ENCODE measurements around the gene PNCK. TPM values are rescaled to one million over a fixed set of nuclear protein-coding genes. Genes with fewer than 3 reads are reported as not detected.

PNCK gene
- total and polyA plus RNA-seq, 2 of the 13 experiments (the other 11 are each of a cell fraction or from before 2014, with no cell fraction given): 33.1 TPM; not detected in 1

GRCh38 chrX:153646620-153647373, 26.8 kb downstream of the PNCK start, which contains the start of gene DUSP9 (continued):
- TF ChIP-seq ZNF276 (CRISPR knock-in tag; IDR thresholded peaks at IDR 0.05; ENCODE audit: low read depth) (no peak), DZIP1 (CRISPR knock-in tag; IDR thresholded peaks at IDR 0.05) (no peak), NKX3-1 (CRISPR knock-in tag; IDR thresholded peaks at IDR 0.05) (no peak), SIN3A (IDR thresholded peaks at IDR 0.05; ENCODE audit: borderline replicate concordance, low read depth, low read length) (no peak), MATR3 (CRISPR knock-in tag; IDR thresholded peaks at IDR 0.05) (no peak), ZNF83 (CRISPR knock-in tag; IDR thresholded peaks at IDR 0.05; ENCODE audit: borderline replicate concordance) (no peak), KLF15 (CRISPR knock-in tag; IDR thresholded peaks at IDR 0.05; ENCODE audit: borderline replicate concordance) (no peak), PAX8 (CRISPR knock-in tag; IDR thresholded peaks at IDR 0.05; ENCODE audit: borderline replicate concordance) (no peak), MAZ (IDR thresholded peaks at IDR 0.05; ENCODE audit: borderline replicate concordance, low read depth, low read length) (0 out of 2 replicates have a peak, but pooled peaks have one; percentile 24), MAZ (CRISPR knock-in tag; IDR thresholded peaks at IDR 0.05; ENCODE audit: low read depth) (no peak; the same call in 1 of the 2 replicates), CHD4 (IDR thresholded peaks at IDR 0.05; ENCODE audit: borderline replicate concordance, low read length) (no peak), ISX (CRISPR knock-in tag; conservative IDR thresholded peaks at IDR 0.05) (no peak), HDAC2 (CRISPR knock-in tag; IDR thresholded peaks at IDR 0.05) (peak; percentile 61), ZNF563 (CRISPR knock-in tag; IDR thresholded peaks at IDR 0.05) (no peak), ZNF576 (CRISPR knock-in tag; IDR thresholded peaks at IDR 0.05) (no peak), ZNF414 (CRISPR knock-in tag; IDR thresholded peaks at IDR 0.05) (no peak), ELF4 (CRISPR knock-in tag; IDR thresholded peaks at IDR 0.05; ENCODE audit: borderline replicate concordance) (no peak)
- TF ChIP-seq, protein P1, sequence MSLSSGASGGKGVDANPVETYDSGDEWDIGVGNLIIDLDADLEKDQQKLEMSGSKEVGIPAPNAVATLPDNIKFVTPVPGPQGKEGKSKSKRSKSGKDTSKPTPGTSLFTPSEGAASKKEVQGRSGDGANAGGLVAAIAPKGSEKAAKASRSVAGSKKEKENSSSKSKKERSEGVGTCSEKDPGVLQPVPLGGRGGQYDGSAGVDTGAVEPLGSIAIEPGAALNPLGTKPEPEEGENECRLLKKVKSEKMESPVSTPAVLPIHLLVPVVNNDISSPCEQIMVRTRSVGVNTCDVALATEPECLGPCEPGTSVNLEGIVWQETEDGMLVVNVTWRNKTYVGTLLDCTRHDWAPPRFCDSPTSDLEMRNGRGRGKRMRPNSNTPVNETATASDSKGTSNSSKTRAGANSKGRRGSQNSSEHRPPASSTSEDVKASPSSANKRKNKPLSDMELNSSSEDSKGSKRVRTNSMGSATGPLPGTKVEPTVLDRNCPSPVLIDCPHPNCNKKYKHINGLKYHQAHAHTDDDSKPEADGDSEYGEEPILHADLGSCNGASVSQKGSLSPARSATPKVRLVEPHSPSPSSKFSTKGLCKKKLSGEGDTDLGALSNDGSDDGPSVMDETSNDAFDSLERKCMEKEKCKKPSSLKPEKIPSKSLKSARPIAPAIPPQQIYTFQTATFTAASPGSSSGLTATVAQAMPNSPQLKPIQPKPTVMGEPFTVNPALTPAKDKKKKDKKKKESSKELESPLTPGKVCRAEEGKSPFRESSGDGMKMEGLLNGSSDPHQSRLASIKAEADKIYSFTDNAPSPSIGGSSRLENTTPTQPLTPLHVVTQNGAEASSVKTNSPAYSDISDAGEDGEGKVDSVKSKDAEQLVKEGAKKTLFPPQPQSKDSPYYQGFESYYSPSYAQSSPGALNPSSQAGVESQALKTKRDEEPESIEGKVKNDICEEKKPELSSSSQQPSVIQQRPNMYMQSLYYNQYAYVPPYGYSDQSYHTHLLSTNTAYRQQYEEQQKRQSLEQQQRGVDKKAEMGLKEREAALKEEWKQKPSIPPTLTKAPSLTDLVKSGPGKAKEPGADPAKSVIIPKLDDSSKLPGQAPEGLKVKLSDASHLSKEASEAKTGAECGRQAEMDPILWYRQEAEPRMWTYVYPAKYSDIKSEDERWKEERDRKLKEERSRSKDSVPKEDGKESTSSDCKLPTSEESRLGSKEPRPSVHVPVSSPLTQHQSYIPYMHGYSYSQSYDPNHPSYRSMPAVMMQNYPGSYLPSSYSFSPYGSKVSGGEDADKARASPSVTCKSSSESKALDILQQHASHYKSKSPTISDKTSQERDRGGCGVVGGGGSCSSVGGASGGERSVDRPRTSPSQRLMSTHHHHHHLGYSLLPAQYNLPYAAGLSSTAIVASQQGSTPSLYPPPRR (CRISPR knock-in tag; IDR thresholded peaks at IDR 0.05; ENCODE audit: borderline replicate concordance): peak; percentile 85; the same call in 1 of the 2 replicates

All from HepG2 (cell line).